Measurements from ENCODE around the gene PLEKHA5.

- TF ChIP-seq ELF1 (IDR thresholded peaks at IDR 0.05), result no peak
- TF ChIP-seq, protein P1, sequence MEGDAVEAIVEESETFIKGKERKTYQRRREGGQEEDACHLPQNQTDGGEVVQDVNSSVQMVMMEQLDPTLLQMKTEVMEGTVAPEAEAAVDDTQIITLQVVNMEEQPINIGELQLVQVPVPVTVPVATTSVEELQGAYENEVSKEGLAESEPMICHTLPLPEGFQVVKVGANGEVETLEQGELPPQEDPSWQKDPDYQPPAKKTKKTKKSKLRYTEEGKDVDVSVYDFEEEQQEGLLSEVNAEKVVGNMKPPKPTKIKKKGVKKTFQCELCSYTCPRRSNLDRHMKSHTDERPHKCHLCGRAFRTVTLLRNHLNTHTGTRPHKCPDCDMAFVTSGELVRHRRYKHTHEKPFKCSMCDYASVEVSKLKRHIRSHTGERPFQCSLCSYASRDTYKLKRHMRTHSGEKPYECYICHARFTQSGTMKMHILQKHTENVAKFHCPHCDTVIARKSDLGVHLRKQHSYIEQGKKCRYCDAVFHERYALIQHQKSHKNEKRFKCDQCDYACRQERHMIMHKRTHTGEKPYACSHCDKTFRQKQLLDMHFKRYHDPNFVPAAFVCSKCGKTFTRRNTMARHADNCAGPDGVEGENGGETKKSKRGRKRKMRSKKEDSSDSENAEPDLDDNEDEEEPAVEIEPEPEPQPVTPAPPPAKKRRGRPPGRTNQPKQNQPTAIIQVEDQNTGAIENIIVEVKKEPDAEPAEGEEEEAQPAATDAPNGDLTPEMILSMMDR (IDR thresholded peaks at IDR 0.05), result no peak
- no peak for TF ChIP-seq RXRA (IDR thresholded peaks at IDR 0.05; ENCODE audit: borderline replicate concordance, low read depth)
- TF ChIP-seq MXI1 (IDR thresholded peaks at IDR 0.05; ENCODE audit: low read depth, low read length), result no peak
- no peak for TF ChIP-seq EP300 (IDR thresholded peaks at IDR 0.05; ENCODE audit: borderline replicate concordance in 1 of 2, low read depth in 1 of 2, low read length in 1 of 2)
- TF ChIP-seq FOSL2 (IDR thresholded peaks at IDR 0.05; ENCODE audit: borderline replicate concordance, low read depth), result no peak
- TF ChIP-seq NFIC (IDR thresholded peaks at IDR 0.05; ENCODE audit: borderline replicate concordance), result no peak
- no peak for TF ChIP-seq EZH2phosphoT487 (IDR thresholded peaks at IDR 0.05; ENCODE audit: borderline replicate concordance, low read depth)
Measured at GRCh38 chr12:19110221-19110940, 19.2 kb upstream of the PLEKHA5 start.
